NCI-H2081 treated with DMSO at 0.1 percent for 48 hours (cell line): ENCODE measurements around the gene MAST4.

Experiments
- DNase-seq: peaks from one replicate; lab custom pipeline; 2025; lab: John Stamatoyannopoulos, UW

Gene MAST4

GRCh38 chr5:67019065-67019845 is 423.1 kb downstream of the MAST4 start:
- no peak for DNase-seq

DNA sequence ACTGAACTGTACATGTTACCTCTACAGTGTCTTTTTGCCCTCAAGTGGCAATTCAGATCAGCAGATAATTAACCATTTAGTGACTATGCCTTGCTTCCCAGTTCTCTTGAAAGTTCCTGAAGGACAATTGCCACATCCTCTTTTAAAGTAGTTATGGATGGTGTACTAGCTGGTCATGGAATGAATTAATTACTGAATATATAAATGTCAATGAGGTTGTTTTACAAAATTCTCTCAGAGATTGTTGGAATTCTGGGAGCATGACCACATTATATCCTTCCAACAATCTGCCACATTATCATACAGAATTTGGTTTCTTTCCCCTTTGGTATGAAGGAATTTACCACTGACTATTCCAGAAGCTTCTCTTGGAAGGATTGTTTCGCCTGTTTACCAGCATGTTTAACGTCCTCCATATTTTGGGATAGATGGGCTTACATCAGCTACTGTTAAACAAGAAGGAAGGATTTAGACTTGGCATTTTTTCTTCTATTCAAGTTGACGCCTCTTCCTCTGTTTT is 424.0 kb downstream of the MAST4 start:
- no peak for DNase-seq

GRCh38 chr5:67021031-67021430 is 424.8 kb downstream of the MAST4 start:
- DNase-seq: no peak

- no peak for DNase-seq
Observed at GRCh38 chr5:67021521-67021920, 425.3 kb downstream of the MAST4 start.

DNA sequence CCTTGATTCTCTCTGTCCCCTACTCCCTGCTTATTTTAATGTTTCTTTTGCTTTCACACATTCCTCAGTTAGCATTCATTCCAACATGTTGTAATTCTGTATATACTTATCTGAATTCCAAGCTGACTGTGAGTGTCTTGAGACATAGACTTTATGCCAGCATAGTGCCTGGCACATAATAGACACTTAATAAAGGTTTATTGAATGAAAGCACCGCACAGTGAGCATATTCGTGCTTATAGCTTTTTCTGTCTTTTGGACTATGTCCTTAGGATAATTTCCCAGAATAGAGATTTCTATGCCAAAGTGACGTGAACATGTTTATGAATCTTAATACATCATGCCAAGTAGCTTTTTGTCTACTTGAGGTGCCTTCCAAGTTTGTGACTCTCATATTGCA is 425.8 kb downstream of the MAST4 start:
- no peak for DNase-seq

GRCh38 chr5:67025457-67025856 is 429.3 kb downstream of the MAST4 start:
- DNase-seq: no peak

DNA sequence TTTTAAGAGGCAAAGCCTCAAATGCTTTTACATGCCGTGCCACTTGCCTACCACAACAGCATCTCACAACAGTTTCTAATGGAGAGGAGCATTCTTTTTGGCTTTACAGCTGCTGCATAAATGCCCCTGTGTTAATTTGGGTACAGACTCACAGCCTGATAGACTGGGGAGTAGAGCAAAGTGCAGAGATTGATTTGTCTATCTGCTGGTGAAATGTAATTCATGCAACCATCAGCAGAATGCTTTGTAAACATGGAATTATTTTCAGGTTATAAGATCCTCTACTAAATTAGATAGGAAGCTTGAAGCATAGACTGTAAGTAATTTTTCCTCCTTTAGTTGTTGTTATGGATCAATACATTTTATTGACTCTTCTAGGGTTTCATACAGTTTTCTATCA is 430.1 kb downstream of the MAST4 start:
- no peak for DNase-seq

DNA sequence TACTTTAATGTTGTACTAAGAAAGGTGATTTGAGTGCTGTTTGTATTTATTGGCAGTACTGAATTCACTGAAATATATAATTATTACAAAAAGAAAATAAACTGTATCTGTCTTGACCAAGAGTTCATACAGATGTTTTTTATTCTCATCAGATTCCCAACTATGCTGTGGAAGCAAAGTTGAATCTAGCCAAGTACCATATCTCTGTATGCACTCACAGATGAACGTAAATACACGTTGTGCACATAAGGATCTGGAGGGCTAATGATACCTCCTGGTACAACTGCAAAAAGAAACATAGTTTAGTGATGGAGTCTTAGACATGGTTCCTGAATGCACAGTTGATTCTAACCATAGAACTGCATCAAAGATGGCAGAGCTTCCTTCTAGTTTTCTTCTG is 431.0 kb downstream of the MAST4 start:
- no peak for DNase-seq

DNA sequence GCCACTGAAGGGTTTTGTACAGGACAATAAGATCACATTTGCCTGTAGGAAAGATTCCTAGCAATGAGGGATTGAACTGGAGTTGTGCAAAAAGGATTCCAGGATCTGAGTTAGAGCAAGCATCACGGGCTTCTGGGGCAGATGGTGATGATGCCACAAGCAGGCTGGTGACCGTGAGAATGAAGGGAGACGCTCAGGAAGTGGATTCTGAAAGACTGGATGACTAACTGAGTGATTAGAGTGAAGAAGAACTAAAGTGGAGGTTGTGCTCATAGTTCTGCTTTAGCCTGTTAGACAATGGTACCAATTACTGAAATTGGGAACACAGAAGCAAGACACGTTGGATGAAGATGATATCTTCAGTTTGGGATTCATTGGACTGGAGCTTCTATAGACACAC is 432.2 kb downstream of the MAST4 start:
- no peak for DNase-seq

GRCh38 chr5:67028941-67029340 is 432.7 kb downstream of the MAST4 start:
- no peak for DNase-seq

DNA sequence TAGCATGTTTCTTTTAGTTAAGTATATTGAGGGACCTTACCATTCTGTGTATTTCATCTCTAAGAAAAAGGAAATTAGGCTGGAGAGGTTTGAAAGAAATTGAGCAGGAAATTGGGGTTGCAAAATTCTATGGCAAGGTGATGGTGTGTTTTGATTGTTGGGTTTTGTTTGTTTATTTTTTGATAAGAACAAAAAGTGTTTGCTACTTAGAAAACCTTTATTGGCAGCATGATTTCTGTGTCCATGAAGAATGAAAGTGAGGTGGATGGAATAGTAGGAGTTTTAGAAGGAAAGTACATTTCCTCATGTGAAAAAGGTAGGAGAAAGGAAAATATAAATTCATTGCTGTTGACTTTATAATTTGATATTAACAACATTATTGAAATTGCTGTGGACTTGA is 433.3 kb downstream of the MAST4 start:
- DNase-seq: no peak

DNA sequence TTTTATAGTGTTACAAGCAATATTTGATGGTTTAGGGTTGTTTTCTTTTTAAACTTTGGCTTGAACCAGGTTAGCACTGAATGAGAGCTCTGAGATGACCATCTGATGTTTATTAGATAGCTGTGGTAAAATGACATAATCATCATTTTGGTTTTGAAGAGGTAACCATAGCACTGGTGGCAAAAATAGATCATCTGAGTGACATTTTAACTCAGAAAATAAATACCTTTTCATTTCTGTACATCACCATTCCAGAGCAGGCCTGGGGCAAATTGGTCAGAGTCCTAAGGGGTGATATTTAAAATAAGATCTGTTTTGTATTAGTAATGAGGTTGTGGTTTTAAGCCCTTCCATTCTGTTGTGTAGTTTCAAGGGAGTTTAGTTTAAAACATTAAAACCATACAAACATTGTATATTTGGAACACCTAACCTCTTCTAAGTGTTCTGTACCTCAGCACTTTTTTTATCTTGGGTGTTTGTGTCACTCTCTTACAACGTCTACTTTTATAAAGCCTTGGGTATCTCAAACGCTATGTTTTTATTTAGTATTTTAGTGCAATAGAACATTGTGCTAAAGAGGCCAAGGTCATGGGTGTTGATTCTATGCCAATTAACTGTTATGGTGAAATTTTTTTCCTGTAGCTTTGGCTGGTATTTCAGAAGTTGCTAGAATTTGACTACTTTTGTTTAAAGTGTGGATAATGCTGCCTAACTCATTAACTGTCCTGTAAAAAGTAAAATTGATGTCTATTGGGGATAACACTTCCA is 434.3 kb downstream of the MAST4 start:
- no peak for DNase-seq

DNA sequence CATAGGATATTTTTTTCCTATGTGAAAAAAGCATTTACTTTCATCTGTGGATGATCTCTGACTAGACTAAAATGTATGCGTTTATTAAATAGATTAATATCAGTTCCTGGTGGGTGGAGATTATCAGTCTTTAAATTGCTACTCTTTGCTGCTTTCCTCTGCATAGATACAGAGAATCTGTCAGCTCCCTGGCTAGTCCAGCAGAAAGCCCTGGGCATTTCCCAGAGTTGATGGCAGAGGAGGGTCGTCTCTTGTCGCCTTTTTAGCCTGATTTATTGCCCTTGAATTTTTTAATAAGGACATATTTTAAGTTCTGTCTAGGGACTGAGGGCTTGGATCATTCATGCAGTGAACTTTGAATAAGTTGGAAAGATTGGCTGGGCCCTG is 434.9 kb downstream of the MAST4 start:
- no peak for DNase-seq

GRCh38 chr5:67031692-67032091 is 435.5 kb downstream of the MAST4 start:
- no peak for DNase-seq

DNA sequence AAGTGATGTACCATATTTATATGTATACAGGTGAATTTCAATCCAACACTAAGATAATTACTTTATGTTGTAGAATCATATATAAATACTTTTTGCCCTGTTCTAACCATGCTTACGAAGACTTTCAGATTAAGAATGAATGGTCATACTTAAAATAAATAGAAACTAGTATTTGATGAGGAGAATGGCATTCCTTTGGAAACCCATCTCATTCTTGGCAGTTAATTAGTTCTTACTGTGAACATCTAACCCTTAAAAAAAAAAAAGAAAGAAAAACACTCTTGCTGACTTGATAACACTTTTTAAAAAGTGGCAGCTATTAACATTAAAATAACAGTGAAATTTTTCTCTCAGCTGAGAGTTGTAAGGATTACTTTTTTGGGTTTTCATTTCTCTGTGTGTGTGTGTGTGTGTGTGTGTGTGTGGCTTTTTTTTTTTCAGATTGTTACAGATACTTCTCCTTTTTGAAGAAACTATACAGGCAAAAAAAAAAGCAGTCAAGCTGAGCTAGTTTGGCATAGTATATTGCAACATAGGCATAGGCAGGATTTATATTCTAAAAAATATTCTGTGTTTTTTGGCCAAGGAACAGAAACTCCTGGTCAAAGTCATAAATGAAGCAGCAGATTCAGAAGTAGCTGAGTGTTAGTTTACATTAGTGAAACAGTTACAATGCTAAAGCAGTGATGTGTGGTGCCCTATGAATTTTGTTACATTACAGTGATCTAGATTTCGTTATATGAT is 436.9 kb downstream of the MAST4 start:
- DNase-seq: no peak

DNA sequence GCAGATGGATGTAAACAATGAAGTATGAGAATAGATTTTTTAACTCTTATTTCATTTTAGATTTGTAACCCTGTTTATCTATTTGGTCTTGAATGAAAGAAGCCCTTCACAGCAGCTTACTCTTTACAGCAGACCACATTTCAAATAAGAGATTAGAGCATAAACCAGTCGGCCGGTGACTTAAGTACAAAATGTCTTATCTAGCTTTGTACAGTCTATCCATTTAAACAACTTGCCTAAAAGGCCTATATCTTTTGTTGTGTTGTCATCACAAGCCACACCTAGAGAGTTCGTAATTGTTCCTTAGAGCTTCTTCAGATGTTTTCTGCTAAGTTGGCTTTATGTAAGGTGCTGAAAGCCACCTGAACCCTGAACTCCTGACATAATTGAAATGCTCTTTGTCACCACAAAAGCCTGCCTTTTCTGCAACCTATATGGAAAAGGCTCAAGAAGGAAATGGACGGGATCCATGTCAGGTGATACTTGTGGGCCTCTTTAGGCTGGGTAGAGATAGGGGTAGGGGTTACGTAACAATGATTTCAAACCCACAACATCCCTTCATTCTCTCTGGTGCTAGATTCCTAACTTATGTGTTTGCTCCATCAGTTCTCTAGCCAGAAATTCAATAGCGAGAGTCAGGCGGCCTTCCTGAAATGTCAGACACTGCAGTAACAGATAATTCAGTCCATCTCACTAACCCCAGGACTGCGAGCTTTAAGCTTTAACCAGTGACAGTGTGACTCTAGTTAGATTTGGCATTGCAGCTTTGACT is 437.9 kb downstream of the MAST4 start:
- DNase-seq: no peak

- no peak for DNase-seq
Observed at GRCh38 chr5:67035098-67035740, 439.0 kb downstream of the MAST4 start.

GRCh38 chr5:67037171-67037570 is 441.0 kb downstream of the MAST4 start:
- DNase-seq: no peak

- no peak for DNase-seq
Observed at GRCh38 chr5:67038817-67039603, 442.8 kb downstream of the MAST4 start.

DNA sequence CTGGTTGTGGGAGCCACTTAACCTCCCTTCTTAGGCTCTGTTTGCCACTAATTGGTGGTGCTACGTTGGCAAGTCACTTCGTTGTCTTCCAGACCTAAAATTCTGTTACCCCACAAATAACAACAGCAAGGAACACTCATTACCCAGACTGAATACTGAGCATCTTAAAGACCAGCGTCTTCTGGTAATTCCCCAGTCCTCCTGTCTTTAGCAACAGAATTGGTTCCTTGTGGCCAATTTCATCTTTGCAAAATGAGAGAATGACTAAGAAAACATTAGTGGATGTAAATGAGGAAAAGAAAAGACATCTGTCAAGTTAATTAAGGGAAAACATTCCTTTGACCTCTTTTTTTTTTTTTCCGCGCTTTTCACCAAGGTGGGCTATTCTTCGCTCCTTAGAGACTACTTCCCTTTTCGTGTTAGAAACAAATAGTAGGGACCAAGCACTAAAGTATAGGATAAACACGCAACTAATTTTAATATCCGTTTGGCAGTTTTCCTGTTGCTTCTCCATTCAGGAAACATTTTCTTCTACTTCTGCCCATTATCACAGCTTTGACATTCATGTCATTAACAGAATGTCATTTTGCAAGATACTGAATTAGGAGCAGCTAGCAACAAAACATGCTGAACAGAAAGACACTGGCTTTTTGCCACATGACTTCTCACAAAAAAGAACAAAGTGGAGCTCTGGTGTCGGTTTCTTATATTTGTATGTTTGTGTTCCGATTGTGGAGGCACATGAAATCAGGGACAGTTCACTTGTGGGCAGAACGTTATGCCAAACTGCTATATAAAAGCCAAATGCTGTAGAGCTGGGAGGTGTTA is 446.2 kb downstream of the MAST4 start:
- DNase-seq: no peak
